ENCODE measurements around the gene AFTPH.

DNA sequence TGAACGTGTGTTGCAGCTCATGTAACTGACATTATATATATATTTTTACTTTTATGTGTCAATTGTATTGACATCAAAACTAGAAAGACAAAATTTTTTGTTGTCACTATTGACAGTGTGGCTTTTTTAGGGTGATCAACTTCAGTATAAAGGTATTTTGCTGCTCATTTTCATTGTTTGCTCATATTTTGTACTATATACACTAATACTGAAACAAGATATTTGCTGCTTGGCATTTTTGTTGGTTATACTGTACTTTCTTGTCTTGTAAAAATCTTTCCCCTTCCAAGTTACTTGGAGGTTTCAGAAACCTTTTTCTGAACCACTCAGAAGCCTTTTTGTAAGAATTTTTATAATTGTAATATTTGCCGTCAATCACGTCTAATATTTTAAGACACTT lies 16.5 kb downstream of the AFTPH start:
- TF ChIP-seq, protein P1, sequence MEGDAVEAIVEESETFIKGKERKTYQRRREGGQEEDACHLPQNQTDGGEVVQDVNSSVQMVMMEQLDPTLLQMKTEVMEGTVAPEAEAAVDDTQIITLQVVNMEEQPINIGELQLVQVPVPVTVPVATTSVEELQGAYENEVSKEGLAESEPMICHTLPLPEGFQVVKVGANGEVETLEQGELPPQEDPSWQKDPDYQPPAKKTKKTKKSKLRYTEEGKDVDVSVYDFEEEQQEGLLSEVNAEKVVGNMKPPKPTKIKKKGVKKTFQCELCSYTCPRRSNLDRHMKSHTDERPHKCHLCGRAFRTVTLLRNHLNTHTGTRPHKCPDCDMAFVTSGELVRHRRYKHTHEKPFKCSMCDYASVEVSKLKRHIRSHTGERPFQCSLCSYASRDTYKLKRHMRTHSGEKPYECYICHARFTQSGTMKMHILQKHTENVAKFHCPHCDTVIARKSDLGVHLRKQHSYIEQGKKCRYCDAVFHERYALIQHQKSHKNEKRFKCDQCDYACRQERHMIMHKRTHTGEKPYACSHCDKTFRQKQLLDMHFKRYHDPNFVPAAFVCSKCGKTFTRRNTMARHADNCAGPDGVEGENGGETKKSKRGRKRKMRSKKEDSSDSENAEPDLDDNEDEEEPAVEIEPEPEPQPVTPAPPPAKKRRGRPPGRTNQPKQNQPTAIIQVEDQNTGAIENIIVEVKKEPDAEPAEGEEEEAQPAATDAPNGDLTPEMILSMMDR (IDR thresholded peaks at IDR 0.05; ENCODE audit: insufficient read depth, low read depth, low read length) = no peak
- TF ChIP-seq EZH2 (IDR thresholded peaks at IDR 0.05; ENCODE audit: insufficient read depth, low read length) = no peak

All from astrocyte (in vitro differentiated cells and primary cell).